DMS114 treated with DMSO at 0.1 percent for 48 hours (cell line): Measurements from ENCODE around the gene DKK3.

ENCODE experiments used
- DNase-seq: peaks from one replicate; lab custom pipeline; 2025; ENCODE audit not compliant: unreplicated experiment; lab: John Stamatoyannopoulos, UW

The DKK3 gene

GRCh38 chr11:12005476-12005875 is 3.0 kb downstream of the DKK3 start:
- DNase-seq, result no peak

DNA sequence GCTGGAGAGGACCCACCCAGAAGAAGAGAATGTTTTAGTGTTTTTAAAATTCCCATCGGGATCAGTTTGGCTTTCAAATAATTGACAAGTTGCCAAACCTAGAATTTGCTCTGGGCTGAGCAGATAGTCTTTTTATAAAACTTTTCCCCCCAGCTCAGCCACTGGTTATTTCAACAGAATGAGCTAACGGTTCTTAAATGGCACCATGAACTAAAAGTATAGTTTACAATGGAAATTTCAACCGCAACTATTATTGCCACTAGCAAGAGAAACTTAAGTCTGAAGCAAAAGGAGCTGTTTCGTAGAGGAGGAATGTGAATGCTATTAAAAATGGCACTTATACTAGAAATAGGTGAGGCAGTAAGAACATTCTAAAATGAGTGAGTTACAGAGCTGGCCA is 3.4 kb downstream of the DKK3 start:
- no peak for DNase-seq

DNA sequence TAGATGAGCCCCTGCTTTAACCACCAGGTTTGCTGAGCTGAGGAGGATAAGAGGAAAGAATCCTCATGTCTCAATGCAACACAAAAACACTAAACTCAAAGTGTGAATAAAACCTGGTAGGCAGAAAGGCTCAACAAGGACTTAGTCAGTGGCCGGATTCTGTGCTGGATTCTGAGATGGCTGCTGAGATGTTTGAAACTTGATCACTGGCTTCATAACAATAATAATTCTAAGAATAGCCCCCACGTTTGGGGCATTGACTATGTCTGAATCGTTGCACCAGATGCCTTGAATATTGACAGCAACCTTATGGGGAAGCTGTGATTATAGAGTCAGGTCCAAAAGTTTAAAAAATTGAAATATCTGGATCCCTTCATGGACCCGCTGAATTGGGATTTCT is 4.6 kb downstream of the DKK3 start:
- DNase-seq, result no peak

DNA sequence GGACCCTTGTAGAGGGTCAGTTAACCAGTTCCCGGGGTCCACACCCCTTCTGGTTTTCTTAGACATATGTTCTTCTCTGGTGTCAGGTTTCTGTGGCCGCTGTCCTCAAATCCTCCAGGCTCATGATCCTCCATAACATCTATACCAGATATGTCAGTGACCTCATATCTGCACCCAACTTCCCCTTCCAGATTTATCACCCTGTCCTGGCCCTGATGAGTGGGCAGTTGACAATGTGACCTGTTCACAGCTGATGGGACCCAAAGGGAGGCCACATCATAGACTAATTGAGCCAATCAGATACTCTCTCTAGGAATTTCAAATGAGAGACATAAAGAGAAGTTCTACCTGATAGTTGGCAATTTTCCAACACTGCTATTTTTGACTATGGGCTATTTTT is 5.1 kb downstream of the DKK3 start:
- DNase-seq, result no peak

GRCh38 chr11:12001186-12001585 is 7.2 kb downstream of the DKK3 start:
- DNase-seq, result no peak

- no peak for DNase-seq
Measured at GRCh38 chr11:11998091-11998781, 10.2 kb downstream of the DKK3 start.

GRCh38 chr11:11997049-11997322 is 11.4 kb downstream of the DKK3 start:
- DNase-seq, result no peak

GRCh38 chr11:11996321-11997048 is 11.9 kb downstream of the DKK3 start:
- no peak for DNase-seq

GRCh38 chr11:11995601-11996000 is 12.8 kb downstream of the DKK3 start:
- DNase-seq, result no peak

DNA sequence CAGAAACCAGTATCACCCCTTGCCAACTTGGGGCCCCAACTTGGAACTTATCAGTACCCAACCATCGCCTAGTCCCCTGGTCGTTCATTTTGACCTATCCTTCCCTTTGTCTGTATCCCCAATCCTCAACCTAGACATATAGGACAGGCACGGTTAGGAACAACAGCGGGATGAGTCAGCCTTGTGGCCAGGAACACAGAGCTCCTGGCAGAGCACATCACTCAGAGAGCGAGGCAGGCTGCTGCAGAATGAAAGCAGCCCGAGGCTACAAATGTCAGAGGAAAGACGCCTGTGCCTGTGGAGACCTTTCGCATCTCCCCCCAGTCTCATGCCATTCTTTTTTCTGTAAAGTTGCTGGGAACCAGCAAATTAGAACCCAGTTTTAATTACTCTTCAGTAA is 14.6 kb downstream of the DKK3 start:
- no peak for DNase-seq

- DNase-seq, result no peak
Measured at GRCh38 chr11:11992257-11993212, 15.9 kb downstream of the DKK3 start.

DNA sequence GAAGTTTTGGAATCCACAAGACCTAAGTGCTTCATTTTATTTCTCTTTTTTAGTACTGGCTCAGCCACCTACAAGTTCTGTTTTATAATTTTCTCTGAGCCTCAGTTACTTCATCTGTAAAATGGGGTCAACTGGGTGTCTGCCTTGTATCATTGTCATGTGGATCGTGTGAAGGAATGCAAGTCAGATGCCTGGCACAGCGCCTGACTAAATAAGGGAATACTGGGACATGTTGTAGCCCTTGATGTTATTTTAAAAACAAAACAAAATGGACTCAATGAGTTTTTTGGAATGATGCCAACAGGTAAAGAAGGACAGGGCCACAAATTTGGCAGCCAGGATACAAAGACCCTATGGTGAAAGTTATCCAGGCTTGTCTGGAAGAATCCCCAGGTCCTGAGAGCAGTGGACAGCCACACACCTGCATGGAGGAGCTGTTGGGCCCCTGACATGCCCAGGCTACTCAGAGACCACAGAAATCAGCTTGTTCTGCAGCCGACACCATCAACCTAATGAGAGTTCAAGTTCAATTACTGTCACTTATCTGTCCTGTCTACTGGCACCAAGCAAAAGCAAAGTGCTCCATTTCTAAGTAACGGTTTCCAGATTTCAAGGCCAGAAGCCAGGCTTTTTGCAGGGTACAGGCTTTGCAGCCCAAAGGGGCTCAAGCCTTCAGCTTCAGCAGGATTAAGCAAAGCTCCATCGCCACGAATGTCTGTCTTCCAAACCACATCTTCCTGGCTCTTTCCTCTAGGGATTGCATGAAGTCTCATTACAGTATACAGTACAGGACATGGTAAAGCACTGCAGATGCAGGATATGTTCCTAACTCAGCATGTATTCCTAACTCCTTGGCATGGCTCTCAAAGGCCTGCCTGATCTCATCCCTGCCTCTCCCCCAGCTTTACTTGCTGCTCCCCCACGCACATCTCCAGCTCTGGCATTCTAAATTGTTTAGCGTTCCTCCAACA is 18.4 kb downstream of the DKK3 start:
- no peak for DNase-seq

- no peak for DNase-seq
Measured at GRCh38 chr11:11988681-11989261, 19.7 kb downstream of the DKK3 start.

DNA sequence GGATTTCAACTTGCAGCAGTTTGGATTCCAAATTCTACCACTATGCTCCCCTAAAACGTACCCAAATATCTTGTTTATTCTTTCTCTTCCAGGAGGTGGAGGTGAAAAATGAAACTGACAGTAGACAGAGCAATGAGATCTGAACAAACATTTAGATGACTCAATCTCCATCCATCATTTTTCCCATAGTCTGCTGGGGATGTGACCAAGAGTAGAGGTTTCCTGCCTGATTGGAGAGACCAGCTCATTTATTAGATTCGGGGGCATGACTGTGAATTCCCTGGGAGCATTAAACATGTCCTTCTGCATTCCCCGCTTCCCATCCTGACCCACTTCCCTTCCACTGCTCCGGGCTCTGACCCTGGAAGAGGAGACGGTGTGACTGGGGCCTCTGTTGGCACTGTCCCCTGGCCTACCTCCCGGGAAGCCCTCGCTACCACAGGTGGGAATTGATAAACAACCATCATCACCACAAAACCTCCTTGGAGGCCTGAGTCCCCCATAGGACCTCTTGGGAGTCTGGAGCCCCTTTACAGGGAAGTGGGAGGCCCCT is 20.3 kb downstream of the DKK3 start:
- no peak for DNase-seq

DNA sequence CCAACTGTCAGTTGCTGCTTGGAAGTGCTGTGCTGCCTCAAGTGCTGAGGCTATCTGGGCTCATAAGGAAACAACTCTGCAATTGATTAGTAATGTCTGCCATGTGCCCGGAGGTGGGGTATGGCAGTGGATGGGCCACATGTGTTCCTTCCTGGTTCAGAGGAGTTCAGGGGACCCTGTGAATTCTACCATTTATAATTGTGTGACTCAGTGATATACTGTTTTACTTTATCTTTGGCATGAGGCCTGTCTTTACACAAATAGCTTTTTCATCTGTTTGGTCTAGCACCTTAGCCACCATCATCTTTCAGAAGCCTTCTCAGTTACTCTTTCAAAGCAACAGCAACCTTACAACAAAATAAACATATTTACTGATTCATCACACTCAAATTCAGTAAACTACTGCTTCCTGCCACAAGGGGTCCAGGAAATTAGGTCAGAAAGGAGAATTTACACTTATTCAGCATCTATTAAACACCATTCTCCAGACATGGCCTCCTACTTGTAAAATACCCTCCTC is 20.9 kb downstream of the DKK3 start:
- no peak for DNase-seq

DNA sequence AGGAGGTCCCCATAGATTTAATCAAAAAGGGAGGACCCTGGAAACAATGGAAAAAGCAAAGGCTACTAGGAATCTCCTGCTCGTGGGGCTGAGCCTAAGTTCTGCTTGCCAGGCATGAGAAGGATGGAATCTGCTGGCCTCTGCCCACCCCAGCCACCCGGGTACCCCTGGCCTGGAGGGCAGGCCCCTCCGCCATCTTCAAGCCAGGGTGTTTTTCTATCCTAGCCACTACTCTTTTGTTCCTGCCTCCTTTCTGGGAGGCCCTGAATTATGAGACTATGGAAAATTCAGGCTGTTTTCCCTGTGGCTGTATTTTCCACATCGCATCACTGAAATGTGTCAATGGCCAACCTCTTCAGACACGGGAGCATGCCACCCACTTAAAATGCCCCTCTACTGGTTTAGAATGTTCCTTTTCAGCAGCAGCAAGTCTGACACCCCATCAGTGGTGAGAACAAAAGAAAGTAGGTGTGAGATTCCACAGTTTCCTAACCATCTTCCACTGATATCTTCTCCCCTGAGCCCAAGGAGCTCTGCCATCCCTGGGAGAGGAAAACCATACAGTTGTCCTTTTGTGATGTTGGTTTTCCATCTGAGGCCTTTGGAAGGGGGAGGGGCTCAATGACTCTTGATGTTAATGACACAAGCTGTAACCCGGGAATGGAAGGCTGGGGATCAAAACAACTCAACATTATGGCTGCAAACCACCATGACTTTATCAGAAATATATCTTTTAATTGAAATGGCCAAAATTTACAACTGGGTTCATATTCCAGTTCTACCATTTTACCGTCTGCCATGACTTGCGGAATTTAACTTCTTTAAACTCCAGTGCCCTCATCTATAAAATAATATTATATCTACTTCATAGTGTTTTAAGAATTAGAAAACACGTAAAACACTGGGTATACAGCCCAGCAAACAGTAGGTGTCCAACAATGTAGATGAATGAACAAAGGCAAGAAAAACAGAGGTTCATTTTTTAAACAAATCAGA is 22.2 kb downstream of the DKK3 start:
- DNase-seq, result no peak

- no peak for DNase-seq
Measured at GRCh38 chr11:11985016-11985715, 23.3 kb downstream of the DKK3 start.

- DNase-seq, result no peak
Measured at GRCh38 chr11:11984563-11984962, 23.9 kb downstream of the DKK3 start.
